NCI-H524 treated with DMSO at 0.1 percent for 48 hours (cell line): ENCODE data around the gene RHCE.
"Not testable (repeated sequence)": the region's sequence is repeated elsewhere in the genome, so short reads cannot be mapped to it uniquely, and the experiment has no call there.

Source experiments
- DNase-seq: peaks from one replicate; lab custom pipeline; 2025; lab: John Stamatoyannopoulos, UW

Gene RHCE

GRCh38 chr1:25432749-25433388, 12.2 kb upstream of the RHCE start:
- DNase-seq: no peak

- no peak for DNase-seq
These were observed 11.5 kb upstream of the RHCE start for GRCh38 chr1:25431955-25432719.

- DNase-seq: no peak
These were observed 10.6 kb upstream of the RHCE start for GRCh38 chr1:25430967-25431881.

GRCh38 chr1:25430073-25430966, 9.7 kb upstream of the RHCE start, which contains the start of gene MACO1:
TSS of gene MACO1 (plus strand) at chr1:25430897. CDS start at chr1:25431099, 202 bp downstream.
- peak; percentile 82 for DNase-seq

- no peak for DNase-seq
These were observed 8.0 kb upstream of the RHCE start for GRCh38 chr1:25428475-25429166.

- DNase-seq: no peak
These were observed 7.1 kb upstream of the RHCE start for GRCh38 chr1:25427696-25428095.

GRCh38 chr1:25425098-25426085, 4.8 kb upstream of the RHCE start:
- DNase-seq: no peak

GRCh38 chr1:25423206-25423605, 2.6 kb upstream of the RHCE start:
- DNase-seq: not testable (repeated sequence)

GRCh38 chr1:25419339-25419738, 1.3 kb downstream of the RHCE start:
- not testable (repeated sequence) for DNase-seq

- DNase-seq: not testable (repeated sequence)
These were observed 3.3 kb downstream of the RHCE start for GRCh38 chr1:25417280-25417679.

- not testable (repeated sequence) for DNase-seq
These were observed 6.0 kb downstream of the RHCE start for GRCh38 chr1:25414578-25414977.

GRCh38 chr1:25414157-25414556, 6.5 kb downstream of the RHCE start:
- DNase-seq: not testable (repeated sequence)

- not testable (repeated sequence) for DNase-seq
These were observed 7.6 kb downstream of the RHCE start for GRCh38 chr1:25412872-25413623.

- not testable (repeated sequence) for DNase-seq
These were observed 10.8 kb downstream of the RHCE start for GRCh38 chr1:25409641-25410427.

GRCh38 chr1:25405731-25406305, 14.8 kb downstream of the RHCE start:
- not testable (repeated sequence) for DNase-seq

- not testable (repeated sequence) for DNase-seq
These were observed 17.4 kb downstream of the RHCE start for GRCh38 chr1:25402947-25403803.
